ENCODE data around the gene DYNC2I2.
"Not testable (repeated sequence)": the region's sequence is repeated elsewhere in the genome, so short reads cannot be mapped to it uniquely, and the experiment has no call there.

The DYNC2I2 gene

GRCh38 chr9:128685636-128686489 lies 29.2 kb upstream of the DYNC2I2 start:
- no peak for DNase-seq (ENCODE audit: low spot score)

GRCh38 chr9:128684325-128685199 lies 27.9 kb upstream of the DYNC2I2 start:
- peak; percentile 69 for DNase-seq (ENCODE audit: low spot score)

GRCh38 chr9:128684065-128684324 lies 27.3 kb upstream of the DYNC2I2 start:
- DNase-seq (ENCODE audit: low spot score), result no peak

DNA sequence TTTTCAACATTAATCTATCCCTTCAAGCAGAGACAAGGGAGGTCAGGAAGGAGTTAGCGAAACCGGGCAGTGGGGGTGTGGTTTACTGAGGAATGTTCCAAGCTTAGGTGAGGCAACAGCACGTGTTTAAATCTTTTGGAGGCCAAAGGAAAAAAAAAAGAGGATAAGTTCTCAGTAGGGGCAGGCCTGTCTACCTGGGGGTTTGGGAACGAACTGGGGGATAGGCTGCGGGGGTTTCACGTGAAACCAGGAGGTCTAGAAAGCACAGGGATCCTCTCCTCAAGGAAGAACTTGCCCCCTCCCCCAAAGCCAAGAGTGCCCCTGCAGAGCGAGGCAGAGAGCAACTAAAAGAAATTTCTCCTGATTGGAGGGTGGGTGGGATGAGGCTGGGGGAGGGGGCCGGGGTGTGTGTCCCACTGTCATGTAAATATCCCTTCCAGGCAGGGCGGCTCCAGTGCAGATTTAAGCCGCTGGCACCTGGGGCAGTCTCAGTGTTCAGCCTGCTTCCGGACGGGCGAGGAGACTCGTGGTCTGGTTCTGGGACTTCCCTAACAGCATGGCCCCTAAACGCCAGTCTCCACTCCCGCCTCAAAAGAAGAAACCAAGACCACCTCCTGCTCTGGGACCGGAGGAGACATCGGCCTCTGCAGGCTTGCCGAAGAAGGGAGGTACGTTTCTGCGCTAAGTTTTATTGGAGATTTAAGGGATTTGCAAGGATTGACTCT lies 26.9 kb upstream of the DYNC2I2 start:
- no peak for DNase-seq (ENCODE audit: low spot score)

GRCh38 chr9:128677794-128678193 lies 21.1 kb upstream of the DYNC2I2 start:
- no peak for DNase-seq (ENCODE audit: low spot score)

DNA sequence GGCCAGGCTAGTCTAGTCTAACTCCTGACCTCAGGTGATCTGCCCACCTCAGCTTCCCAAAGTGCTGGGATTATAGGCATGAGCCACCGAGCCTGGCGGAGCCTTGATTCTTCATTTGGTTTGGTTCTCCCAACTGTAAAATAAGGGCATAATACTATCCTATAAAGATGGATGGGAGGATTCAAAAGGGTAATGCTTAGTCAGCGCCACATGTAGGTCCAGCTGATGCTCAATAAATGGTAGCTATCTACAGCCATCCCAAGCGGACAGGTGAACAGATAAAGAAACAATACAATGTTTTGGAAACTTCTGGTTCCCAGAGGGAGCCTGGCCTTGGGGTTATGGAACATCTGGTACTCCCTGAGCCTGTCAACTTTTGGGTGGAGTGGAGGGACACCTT lies 18.7 kb upstream of the DYNC2I2 start:
- DNase-seq (ENCODE audit: low spot score), result no peak

DNA sequence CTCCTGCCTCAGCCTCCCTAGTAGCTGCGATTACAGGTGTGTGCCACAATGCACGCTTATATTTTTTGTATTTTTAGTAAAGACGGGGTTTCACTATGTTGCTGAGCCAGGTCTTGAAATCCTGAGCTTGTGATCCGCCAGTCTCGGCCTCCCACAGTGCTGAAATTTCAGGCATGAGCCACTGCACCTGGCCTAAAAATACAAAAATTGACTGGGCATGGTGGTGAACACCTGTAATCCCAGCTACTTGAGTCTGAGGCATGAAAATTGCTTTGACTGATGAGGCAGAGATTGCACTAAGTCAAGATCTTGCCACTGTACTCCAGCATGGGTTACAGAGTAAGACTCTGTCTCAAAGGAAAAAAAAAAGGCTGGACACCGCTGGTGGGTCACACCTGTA lies 13.1 kb upstream of the DYNC2I2 start:
- no peak for DNase-seq (ENCODE audit: low spot score)

GRCh38 chr9:128666481-128666941 lies 9.9 kb upstream of the DYNC2I2 start:
- DNase-seq (ENCODE audit: low spot score), result not testable (repeated sequence)

- no peak for DNase-seq (ENCODE audit: low spot score)
Observed at GRCh38 chr9:128657796-128658195, 1.1 kb upstream of the DYNC2I2 start.

- DNase-seq (ENCODE audit: low spot score), result no peak
Observed at GRCh38 chr9:128657344-128657704, 677 bp upstream of the DYNC2I2 start.

GRCh38 chr9:128654481-128654880 lies 2.2 kb downstream of the DYNC2I2 start:
- no peak for DNase-seq (ENCODE audit: low spot score)

- DNase-seq (ENCODE audit: low spot score), result no peak
Observed at GRCh38 chr9:128653908-128654307, 2.7 kb downstream of the DYNC2I2 start.

DNA sequence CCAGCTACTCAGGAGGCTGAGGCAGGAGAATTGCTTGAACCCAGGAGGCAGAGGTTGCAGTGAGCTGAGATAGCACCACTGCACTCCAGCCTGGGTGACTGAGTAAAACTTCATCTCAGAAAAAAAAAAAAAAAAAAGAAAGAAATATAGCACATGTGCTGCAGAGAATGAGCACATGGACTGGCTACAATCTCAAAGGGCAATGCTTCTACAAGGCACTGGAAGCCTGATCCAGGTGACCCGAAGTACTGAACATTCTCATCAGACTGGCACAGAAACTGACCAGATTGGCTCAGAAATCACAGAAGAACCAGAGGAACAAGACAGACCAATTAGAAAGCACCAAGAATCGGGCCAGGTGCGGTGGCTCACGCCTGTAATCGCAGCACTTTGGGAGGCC lies 4.8 kb downstream of the DYNC2I2 start:
- DNase-seq (ENCODE audit: low spot score), result no peak

GRCh38 chr9:128648206-128648605 lies 8.4 kb downstream of the DYNC2I2 start:
- not testable (repeated sequence) for DNase-seq (ENCODE audit: low spot score)

GRCh38 chr9:128643519-128644300 lies 12.9 kb downstream of the DYNC2I2 start:
- DNase-seq (ENCODE audit: low spot score), result no peak

GRCh38 chr9:128642675-128643245 lies 13.9 kb downstream of the DYNC2I2 start:
- no peak for DNase-seq (ENCODE audit: low spot score)

GRCh38 chr9:128640603-128641002 lies 16.0 kb downstream of the DYNC2I2 start:
- DNase-seq (ENCODE audit: low spot score), result no peak

DNA sequence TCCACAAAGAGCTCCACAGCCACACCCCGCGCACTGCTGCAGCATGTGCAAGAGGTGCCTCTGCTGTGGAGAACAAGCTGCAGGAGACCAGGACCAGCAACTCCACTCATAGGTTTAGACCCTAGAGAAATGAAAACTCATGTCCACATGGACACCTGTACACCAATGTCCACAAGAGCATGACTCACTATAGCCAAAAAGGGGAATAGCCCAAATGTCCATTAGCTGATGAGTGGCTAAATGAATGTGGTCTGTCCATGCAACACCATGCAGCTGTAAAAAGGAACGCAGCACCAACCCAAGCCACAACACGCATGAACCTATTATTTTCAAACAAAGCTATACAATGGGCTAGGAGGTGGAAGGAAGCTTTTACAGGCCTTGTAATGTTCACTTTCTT lies 18.1 kb downstream of the DYNC2I2 start:
- DNase-seq (ENCODE audit: low spot score), result no peak

DNA sequence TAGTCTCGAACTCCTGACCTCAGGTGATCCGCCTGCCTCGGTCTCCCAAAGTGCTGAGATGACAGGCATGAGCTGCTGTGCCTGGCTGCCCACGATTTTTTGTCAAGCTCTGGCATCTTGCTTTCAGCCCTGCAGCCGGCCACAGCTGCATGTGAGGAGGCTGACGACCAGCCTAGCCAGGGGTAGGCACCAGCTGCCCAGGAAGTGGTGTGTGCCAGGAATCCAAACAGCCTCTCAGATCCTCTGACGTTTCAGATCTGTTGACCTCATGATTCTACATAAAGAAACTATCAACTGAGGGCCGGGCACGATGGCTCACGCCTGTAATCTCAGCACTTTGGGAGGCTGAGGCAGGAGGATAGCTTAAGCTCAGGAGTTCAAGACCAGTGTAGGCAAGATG lies 19.0 kb downstream of the DYNC2I2 start:
- DNase-seq (ENCODE audit: low spot score), result no peak

DNA sequence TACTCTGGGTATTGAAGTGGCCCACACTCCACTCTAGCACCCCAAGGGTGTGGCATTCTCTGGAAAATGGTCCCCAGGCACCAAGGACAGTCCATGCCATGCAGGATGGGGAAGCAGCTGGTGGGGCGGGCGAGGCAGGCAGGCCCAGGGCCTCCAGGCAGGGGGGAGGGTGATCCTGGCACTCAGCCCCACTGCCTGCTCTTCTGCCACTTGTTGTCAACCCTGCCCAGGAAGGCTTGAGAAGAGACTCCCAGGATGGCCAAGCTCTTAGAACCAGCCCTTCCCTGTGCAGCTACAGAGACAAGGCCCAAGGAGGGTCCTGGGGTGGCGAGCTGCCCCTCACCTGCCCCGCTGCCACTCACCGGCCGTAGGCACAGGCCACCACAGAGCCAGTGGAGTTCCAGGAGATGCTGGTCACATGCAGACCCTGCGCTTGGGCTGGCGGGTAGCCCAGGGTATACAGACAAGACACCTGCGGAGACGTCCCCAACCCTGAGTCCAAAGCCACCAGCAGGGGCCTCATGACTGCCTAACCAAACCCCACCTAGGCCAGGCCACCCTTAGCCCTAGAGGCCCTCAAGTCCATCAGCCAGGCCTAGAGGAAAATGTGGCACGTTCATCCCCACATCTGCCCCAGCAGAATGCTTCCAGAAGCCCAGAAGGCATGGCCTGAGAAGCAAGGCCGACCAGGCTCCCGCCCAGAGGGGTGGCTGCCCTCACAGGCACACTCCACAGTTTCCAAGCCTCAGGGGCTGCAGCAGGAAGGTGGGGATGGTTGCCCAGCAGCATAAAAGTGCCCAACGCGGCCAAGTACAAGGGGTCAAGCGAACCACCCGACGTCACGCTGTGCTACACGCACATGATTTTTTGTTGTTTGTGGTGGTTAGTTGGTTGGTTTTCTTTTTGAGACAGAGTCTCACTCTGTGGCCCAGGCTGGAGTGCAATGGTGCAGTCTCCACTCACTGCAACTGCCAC lies 19.8 kb downstream of the DYNC2I2 start:
- no peak for DNase-seq (ENCODE audit: low spot score)
